Left cardiac atrium (tissue), 4 donors: ENCODE results near the gene SPRTN. TPM values are rescaled to one million over a fixed set of nuclear protein-coding genes. Genes with fewer than 3 reads are reported as not detected.
A peak's percentile ranks its signal among the peaks of the same experiment; 100 is the strongest.

Experiments used
- ATAC-seq, 2 donors: fragments of 200-7000 bp; cut with Tn5 transposase; one replicate each; pipeline ENCODE4 v1.9.1; 2020; ENCODE audit warnings: mild to moderate bottlenecking in 2 of 2, moderate library complexity in 2 of 2
- DNase-seq: peaks from one replicate; pipeline ENCODE4 v3.0.0-alpha.2; 2020
- intact Hi-C, 2 donors: fragments of 100-400 bp; cut with DNase I; formaldehyde crosslinking; loops; one replicate each; pipeline versions ENCODE4 v1.14.1 to v1.15.1; 2022 to 2023
- long read RNA-seq: library from polyadenylated mRNA; unstranded; transcript quantifications from one replicate; pipeline ENCODE4 v2.0.0, GENCODE V29; 2021
- total RNA-seq, 2 donors: library from RNA; stranded (reverse); fragmentation: NEBNext Ultra II Directional; extraction: Animal tissue kit (Norgen Biotek cat#: 25700); gene quantifications; one replicate each; pipeline ENCODE4 v1.2.1, GENCODE V29; 2021
- donor health status: DM: no; HTN: yes; CAD: no.
- donor health status: DM: no; HTN: yes; CAD: no; lungs with severe emphysema.
- donor health status: DM: yes; HTN: yes; CAD: no.
- donor health status: Dilated cardiomyopathy.

Gene SPRTN
- 1 to 10 TPM; 6.8 to 7.7 TPM for total RNA-seq
- long read RNA-seq, transcript SPRTN-202 (5 exons, 3,468 nt): major isoform, 12 of 17 reads
- long read RNA-seq, partial matches to known transcripts: 1 of 17 reads
- long read RNA-seq, other reads (novel, unspliced or antisense): 0 of 17 reads

GRCh38 chr1:231338270-231339128 lies at the start of gene SPRTN:
Gene SPRTN (plus strand): TSS chr1:231338293. CDS start chr1:231338384, 91 bp downstream.
- ATAC-seq (peak in 1 of 2 donors; percentile 86), DNase-seq (no peak)
- intact Hi-C loops: loop anchor here in 1 of 2 donors (5.0 kb wide), 1 partner anchor 66 kb away; no protein-coding TSS in a partner anchor

- ATAC-seq (no peak), DNase-seq (no peak)
- intact Hi-C loops: no loop called here
These were observed 42.2 kb upstream of the SPRTN start for GRCh38 chr1:231295938-231296337.

- intact Hi-C loops: no loop called here
- DNase-seq: no peak
These were observed 36.1 kb upstream of the SPRTN start for GRCh38 chr1:231301990-231302389.

GRCh38 chr1:231310391-231310934 lies 27.6 kb upstream of the SPRTN start:
- ATAC-seq (no peak), DNase-seq (no peak)
- intact Hi-C loops: no loop called here

More at GRCh38 chr1:231301990-231302389, 36.1 kb upstream of the SPRTN start:
- ATAC-seq: no peak

GRCh38 chr1:231311720-231312431 lies 26.2 kb upstream of the SPRTN start:
- DNase-seq (no peak), ATAC-seq (no peak)
- intact Hi-C loops: no loop called here

GRCh38 chr1:231312432-231312788 lies 25.7 kb upstream of the SPRTN start:
- no peak for ATAC-seq
- DNase-seq: no peak
- intact Hi-C loops: no loop called here

- DNase-seq: no peak
- ATAC-seq: no peak
- intact Hi-C loops: no loop called here
These were observed 24.4 kb upstream of the SPRTN start for GRCh38 chr1:231313661-231314060.

GRCh38 chr1:231315887-231316286 lies 22.2 kb upstream of the SPRTN start:
- peak in 1 of 2 donors; percentile 63 for ATAC-seq
- DNase-seq: peak; percentile 38
- intact Hi-C loops: no loop called here

GRCh38 chr1:231317306-231318014 lies 20.6 kb upstream of the SPRTN start:
- intact Hi-C loops: no loop called here
- no peak for ATAC-seq
- DNase-seq: no peak

GRCh38 chr1:231318015-231318355 lies 20.1 kb upstream of the SPRTN start:
- no peak for DNase-seq
- intact Hi-C loops: no loop called here
- no peak for ATAC-seq

- ATAC-seq: no peak
- intact Hi-C loops: no loop called here
These were observed 19.5 kb upstream of the SPRTN start for GRCh38 chr1:231318568-231318967.

GRCh38 chr1:231319080-231319479 lies 19.0 kb upstream of the SPRTN start:
- intact Hi-C loops: no loop called here
- no peak for ATAC-seq
- no peak for DNase-seq

More at GRCh38 chr1:231318568-231318967, 19.5 kb upstream of the SPRTN start:
- no peak for DNase-seq

- no peak for ATAC-seq
- intact Hi-C loops: no loop called here
- DNase-seq: no peak
These were observed 15.1 kb upstream of the SPRTN start for GRCh38 chr1:231322880-231323530.

- intact Hi-C loops: no loop called here
- DNase-seq (no peak), ATAC-seq (no peak)
These were observed 13.4 kb upstream of the SPRTN start for GRCh38 chr1:231324660-231325059.

GRCh38 chr1:231326248-231326647 lies 11.8 kb upstream of the SPRTN start:
- DNase-seq: no peak
- intact Hi-C loops: no loop called here
- no peak for ATAC-seq

GRCh38 chr1:231327617-231328016 lies 10.5 kb upstream of the SPRTN start:
- intact Hi-C loops: no loop called here
- ATAC-seq: no peak
- DNase-seq: no peak

GRCh38 chr1:231329483-231329882 lies 8.6 kb upstream of the SPRTN start:
- intact Hi-C loops: no loop called here
- ATAC-seq: no peak
- no peak for DNase-seq

GRCh38 chr1:231332761-231333160 lies 5.3 kb upstream of the SPRTN start:
- intact Hi-C loops: no loop called here
- DNase-seq: no peak
- ATAC-seq: no peak

GRCh38 chr1:231334079-231334666 lies 3.9 kb upstream of the SPRTN start:
- ATAC-seq: no peak

More at GRCh38 chr1:231334079-231334666, 3.9 kb upstream of the SPRTN start:
- no peak for DNase-seq
- intact Hi-C loops: no loop called here
